ENCODE data around the gene TPSD1.

The TPSD1 gene

GRCh38 chr16:1301562-1301961 is 45.7 kb downstream of the TPSD1 start:
- DNase-seq: no peak

GRCh38 chr16:1305823-1306222 is 50.0 kb downstream of the TPSD1 start:
- DNase-seq: no peak

GRCh38 chr16:1306334-1306733 is 50.5 kb downstream of the TPSD1 start:
- no peak for DNase-seq

DNA sequence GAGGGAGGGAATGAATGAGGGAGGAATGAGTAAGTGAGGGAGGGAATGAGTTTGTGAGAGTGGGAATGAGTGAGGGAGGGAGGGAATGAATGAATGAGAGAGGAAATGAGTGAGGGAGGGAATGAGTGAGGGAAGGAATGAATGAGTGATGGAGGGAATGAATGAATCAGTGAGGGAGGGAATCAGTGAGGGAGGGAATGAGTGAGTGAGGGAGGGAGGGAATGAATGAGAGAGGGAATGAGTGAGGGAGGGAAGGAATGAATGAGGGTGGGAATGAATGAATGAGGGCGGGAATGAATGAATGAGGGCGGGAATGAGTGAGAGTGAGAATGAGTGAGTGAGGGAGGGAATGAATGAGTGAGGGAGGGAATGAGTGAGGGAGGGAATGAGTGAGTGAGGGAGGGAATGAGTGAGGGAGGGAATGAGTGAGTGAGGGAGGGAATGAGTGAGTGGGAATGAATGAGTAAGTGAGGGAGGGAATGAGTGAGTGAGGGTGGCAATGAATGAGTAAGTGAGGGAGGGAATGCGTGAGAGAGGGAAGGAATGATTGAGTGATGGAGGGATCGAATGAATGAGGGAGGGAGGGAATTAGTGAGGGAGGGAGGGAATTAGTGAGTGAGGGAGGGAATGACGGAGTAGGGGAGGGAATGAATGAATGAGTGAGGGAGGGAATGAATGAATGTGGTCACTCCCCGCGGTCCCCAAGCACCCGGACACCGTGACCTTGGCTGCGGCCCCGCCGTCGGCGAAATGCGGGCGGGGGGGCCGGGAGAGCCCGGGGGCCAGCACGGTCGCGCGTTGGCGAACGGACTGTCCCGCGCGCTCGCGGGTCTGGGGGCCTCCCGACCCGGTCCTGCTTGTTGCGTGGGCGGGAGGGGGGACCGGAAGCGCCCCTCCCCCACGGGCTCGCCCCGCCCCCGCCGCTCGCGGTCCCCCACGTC is 52.4 kb downstream of the TPSD1 start:
- no peak for DNase-seq

Data from SHP77 (cell line).